Kidney epithelial cell (primary cell): ENCODE data around the gene AFF4. TPM values are rescaled to one million over a fixed set of nuclear protein-coding genes. Genes with fewer than 3 reads are reported as not detected.

Experiments
- DNase-seq: peaks from one replicate; pipeline ENCODE4 v3.0.0-alpha.2; 2010; ENCODE audit warnings: low read depth
- H3K27me3 ChIP-seq: 2 replicates; pipeline ENCODE4 v1.6.0; 2011; ENCODE audit warnings: low read length; ENCODE audit not compliant: control insufficient read depth, insufficient read depth
- H3K36me3 ChIP-seq: 2 replicates; pipeline ENCODE4 v1.5.1; 2011; ENCODE audit warnings: low read length; ENCODE audit not compliant: control insufficient read depth, insufficient read depth
- H3K4me3 ChIP-seq: 2 replicates; pipeline ENCODE4 v1.5.1; 2011; ENCODE audit warnings: low read depth, mild to moderate bottlenecking, control low read depth, low read length
- total RNA-seq: library from RNA; depleted of rRNA; stranded (reverse); fragments of >200 nt; gene quantifications from 2 replicates; pipeline ENCODE4 v1.2.3, GENCODE V29; 2015
- TF ChIP-seq, protein P1 (sequence below): IDR thresholded peaks from 2 replicates; pipeline ENCODE4 v1.5.1; 2011; ENCODE audit warnings: mild to moderate bottlenecking, moderate library complexity, low read length, control low read depth, inconsistent platforms; ENCODE audit not compliant: insufficient read depth, poor library complexity, severe bottlenecking

AFF4 gene
- total RNA-seq, 1 donor from 2014 or later, result 69.0 TPM

DNA sequence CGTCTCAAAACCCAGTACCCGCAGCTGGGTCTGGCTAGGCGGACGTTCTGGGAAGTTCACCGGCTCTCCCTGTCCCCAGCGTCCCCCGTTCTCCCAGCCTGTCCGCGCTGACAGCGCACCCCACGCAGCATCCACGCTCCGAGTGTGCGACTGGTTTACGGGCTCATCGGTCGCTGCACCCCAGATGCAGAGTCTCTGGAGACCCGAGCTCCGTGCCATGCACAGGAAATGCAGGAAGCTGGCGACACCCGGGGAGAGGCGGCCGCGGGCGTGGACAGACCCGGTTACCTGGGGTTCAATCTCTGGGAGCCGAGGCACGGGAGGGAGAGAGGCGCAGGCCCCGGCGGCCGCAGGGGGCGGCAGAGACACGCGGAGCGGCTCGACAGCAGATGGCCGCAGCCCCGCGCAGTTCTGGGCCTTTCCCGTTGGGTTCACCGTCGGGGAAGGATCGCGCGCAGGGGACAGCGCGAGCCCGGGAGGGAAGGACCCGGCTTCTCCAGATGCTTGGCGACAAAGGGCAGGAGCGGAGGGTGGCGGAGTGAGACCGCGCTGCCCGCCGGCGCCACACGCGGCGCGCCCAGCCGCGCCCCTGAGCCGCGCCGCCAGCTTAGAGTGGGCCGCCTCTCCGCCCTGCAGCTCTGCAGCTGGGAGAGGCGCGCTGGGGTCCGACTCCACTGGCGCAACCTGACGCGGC, 133.5 kb downstream of the AFF4 start:
- TF ChIP-seq, protein P1, sequence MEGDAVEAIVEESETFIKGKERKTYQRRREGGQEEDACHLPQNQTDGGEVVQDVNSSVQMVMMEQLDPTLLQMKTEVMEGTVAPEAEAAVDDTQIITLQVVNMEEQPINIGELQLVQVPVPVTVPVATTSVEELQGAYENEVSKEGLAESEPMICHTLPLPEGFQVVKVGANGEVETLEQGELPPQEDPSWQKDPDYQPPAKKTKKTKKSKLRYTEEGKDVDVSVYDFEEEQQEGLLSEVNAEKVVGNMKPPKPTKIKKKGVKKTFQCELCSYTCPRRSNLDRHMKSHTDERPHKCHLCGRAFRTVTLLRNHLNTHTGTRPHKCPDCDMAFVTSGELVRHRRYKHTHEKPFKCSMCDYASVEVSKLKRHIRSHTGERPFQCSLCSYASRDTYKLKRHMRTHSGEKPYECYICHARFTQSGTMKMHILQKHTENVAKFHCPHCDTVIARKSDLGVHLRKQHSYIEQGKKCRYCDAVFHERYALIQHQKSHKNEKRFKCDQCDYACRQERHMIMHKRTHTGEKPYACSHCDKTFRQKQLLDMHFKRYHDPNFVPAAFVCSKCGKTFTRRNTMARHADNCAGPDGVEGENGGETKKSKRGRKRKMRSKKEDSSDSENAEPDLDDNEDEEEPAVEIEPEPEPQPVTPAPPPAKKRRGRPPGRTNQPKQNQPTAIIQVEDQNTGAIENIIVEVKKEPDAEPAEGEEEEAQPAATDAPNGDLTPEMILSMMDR, result peak; percentile 88
- no peaks in the 10 kb centered on the region for H3K36me3 ChIP-seq
- H3K27me3 ChIP-seq, result peaks cover 2% of the 10 kb centered on the region
- DNase-seq, result no peak
- H3K4me3 ChIP-seq, result peak overlapping the region; percentile 65

DNA sequence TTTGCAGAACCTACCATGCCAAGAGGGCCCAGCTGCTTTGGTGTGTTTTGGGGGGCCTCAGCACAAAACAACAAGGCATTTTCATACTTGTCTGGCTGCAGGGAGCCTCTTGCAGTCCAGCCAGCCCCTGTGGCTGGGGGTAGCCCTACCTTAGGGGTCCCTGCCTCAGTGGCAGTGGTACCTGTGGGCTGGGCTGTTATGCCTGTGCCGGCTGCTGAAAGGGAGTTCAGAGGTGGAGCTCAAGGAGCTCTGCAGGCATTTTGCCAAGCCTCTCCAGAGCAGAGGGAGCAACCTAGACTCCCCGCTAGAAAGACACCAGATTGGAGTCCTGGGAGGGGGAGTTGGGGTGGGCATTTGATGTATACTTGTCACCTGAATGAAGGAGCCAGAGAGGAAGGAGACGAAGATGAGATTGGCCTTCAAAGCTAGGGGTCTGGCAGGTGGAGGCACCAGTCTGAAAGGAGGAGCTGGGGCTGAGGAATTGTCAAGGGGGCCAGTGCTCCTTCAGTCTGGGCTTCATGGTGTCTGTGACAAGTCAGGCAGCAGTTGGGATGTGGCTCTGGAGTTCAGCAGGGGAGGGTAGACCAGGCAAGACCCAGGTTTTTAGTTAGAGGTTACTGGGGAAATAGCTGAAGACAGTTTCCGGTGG, 134.5 kb downstream of the AFF4 start:
- H3K27me3 ChIP-seq, result peaks cover 2% of the 10 kb centered on the region
- H3K36me3 ChIP-seq, result no peaks in the 10 kb centered on the region
- no peak overlapping the region for H3K4me3 ChIP-seq
- TF ChIP-seq, protein P1, result no peak
- DNase-seq, result no peak

DNA sequence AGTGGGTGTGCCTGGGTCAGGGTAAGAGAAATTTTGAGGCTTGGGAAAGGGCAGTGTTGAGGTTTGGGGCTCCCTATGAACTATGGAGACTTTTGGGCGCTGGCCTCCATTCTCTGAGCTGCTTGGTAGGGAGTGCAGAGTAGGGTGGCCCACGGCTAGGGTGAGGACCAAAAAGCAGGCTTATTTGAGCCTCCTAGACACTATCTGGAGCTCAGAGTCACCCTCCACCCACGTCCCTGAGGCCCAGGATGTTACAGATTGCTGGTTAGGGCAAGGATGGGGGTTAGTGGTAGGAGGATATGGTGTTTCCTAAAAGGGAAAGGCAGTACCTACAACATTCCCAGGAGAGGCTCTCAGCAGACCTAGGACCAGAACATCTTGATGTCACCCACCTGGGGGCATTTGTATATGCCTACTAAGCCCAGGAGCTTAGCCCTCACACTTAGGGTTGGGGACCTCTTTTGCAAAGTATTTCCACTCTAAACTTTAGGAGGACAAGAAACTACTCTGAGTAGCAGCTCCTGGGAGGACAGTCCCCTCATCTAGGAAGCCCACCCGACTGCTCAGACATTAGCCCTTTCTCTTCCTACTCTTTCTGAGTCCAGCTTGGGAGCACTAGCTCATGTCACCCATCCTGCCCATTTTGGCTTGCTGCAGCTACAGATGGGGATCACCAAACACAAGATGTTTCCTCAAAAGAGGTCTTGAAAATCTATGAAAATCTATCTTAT, 135.3 kb downstream of the AFF4 start:
- no peak for DNase-seq
- TF ChIP-seq, protein P1, result no peak
- H3K36me3 ChIP-seq, result no peaks in the 10 kb centered on the region
- peaks cover 2% of the 10 kb centered on the region for H3K27me3 ChIP-seq
- no peak overlapping the region for H3K4me3 ChIP-seq

DNA sequence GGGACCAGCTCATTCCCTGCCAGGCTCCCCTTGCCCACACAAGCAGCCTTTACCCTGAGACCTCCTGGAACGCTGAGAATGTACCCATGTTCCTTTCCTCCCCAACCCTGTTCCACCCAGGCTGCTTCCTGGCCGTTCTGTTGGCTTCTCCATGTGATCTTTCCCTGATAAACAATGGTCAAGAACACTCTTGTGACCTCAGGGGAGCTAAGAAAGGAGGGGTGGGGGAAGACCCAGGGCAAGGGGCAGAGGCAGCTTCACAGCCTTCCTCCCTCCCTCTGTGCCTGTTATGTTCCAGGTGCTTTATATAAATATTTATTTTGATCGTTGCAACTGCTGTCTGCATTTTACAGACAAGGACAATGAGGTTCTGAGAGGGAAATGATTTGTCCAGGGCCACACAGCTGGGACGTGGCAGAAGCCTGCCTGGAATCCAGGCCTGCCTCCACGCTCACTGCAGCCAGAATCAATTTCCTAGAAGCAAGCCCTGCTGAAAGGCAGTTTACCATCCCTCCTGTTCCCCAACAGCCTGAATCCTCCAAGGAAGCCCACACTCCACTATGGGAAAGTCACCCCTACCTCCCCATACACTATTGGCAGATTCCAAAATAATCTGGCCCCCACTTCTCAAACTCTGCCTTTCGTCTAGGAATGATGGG, 136.9 kb downstream of the AFF4 start:
- Histone ChIP-seq H3K4me3 (no peak overlapping the region), H3K36me3 (no peaks in the 10 kb centered on the region), H3K27me3 (peaks cover 2% of the 10 kb centered on the region)
- TF ChIP-seq, protein P1, result no peak
- DNase-seq, result no peak

DNA sequence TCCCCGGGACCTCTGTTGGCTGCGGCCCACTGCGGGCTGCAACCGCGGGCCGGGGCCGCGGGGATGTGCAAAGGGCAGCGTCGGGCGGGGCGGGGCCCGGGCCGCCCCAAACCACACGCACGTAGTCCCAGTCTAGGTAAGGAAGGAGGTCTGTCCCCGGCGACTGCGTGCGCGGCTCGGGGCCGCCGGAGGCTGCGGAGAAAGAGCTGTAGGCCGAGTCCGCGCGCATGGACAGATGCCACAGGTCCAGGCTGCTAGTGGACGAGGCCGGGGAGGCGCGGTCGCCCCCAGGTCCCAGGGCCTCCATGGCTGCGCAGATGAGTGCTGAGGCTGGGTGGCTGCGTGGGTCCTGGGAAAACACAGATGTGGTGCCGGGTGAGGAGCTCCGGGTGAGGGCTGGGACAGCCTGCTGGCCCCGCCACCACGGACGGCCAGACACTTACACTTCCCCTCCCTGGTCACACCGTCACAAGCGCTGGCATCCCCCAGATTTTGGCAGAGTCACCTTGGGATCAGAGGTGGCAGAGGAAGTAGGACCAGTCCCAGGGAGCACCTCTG, 137.5 kb downstream of the AFF4 start:
- no peak overlapping the region for H3K4me3 ChIP-seq
- no peak for DNase-seq
- TF ChIP-seq, protein P1, result no peak
- no peaks in the 10 kb centered on the region for H3K36me3 ChIP-seq
- H3K27me3 ChIP-seq, result peaks cover 2% of the 10 kb centered on the region

Other genes starting within 250 kb of the AFF4 start
- gene KIF3A, start 226.1 kb downstream of the AFF4 start, total RNA-seq, result 10.6 and 10.7 TPM in 2 replicates
- gene CCNI2, start 216.2 kb downstream of the AFF4 start, total RNA-seq, result 0.42 and 1.6 TPM in 2 replicates
- gene SEPTIN8, start 186.4 kb downstream of the AFF4 start, total RNA-seq, result 68.6 and 88.7 TPM in 2 replicates
- gene SOWAHA, start 150.3 kb downstream of the AFF4 start, total RNA-seq, result 0.21 and 0.89 TPM in 2 replicates
- gene SHROOM1, start 133.0 kb downstream of the AFF4 start, total RNA-seq, result 6.7 and 9.8 TPM in 2 replicates
- gene GDF9, start 97.2 kb downstream of the AFF4 start, total RNA-seq, result 0.88 and 0.89 TPM in 2 replicates
- gene UQCRQ, start 97.0 kb downstream of the AFF4 start, total RNA-seq, result 154 and 197 TPM in 2 replicates
- gene LEAP2, start 90.0 kb downstream of the AFF4 start, total RNA-seq, result 0.25 and 0.34 TPM in 2 replicates
- 10.2 and 19.8 TPM in 2 replicates for gene ZCCHC10, start 62.9 kb upstream of the AFF4 start, total RNA-seq
- 79.6 and 95.9 TPM in 2 replicates for gene HSPA4, start 88.4 kb upstream of the AFF4 start, total RNA-seq